Loucy (cell line): ENCODE results near the gene HAUS8.

ENCODE experiments used
- H2AFZ ChIP-seq: fragments of 200-600 bp; sonication (generic); 2 replicates; pipeline ENCODE4 v1.6.0; 2016; ENCODE audit warnings: antibody characterized with exemption, mild to moderate bottlenecking, low read length, moderate library complexity
- H3F3A ChIP-seq: fragments of 200-600 bp; 2 replicates; pipeline ENCODE4 v1.6.0; 2016; ENCODE audit warnings: antibody characterized with exemption, low read depth, mild to moderate bottlenecking
- H3K27me3 ChIP-seq: fragments of 200-600 bp; sonication (generic); 2 replicates; pipeline ENCODE4 v1.6.1; 2014; ENCODE audit warnings: low read length, mild to moderate bottlenecking; ENCODE audit not compliant: insufficient read depth, poor library complexity, severe bottlenecking
- H3K36me3 ChIP-seq: fragments of 200-600 bp; sonication (generic); 2 replicates; pipeline ENCODE4 v1.6.1; 2016; ENCODE audit warnings: low read length; ENCODE audit not compliant: insufficient read depth
- H3K4me1 ChIP-seq: fragments of 200-600 bp; sonication (generic); 2 replicates; pipeline ENCODE4 v1.5.1; 2014; ENCODE audit warnings: low read length, mild to moderate bottlenecking; ENCODE audit not compliant: insufficient read depth, poor library complexity, severe bottlenecking
- H3K4me2 ChIP-seq: fragments of 200-600 bp; sonication (generic); 2 replicates; pipeline ENCODE4 v1.6.0; 2014; ENCODE audit warnings: antibody characterized with exemption, low read length, low read depth, mild to moderate bottlenecking; ENCODE audit not compliant: poor library complexity, severe bottlenecking
- H3K4me3 ChIP-seq: fragments of 200-600 bp; sonication (generic); 2 replicates; pipeline ENCODE4 v1.5.1; 2014; ENCODE audit warnings: low read length, mild to moderate bottlenecking, mixed read lengths; ENCODE audit not compliant: poor library complexity, severe bottlenecking
- H3K79me2 ChIP-seq: fragments of 200-600 bp; sonication (generic); 2 replicates; pipeline ENCODE4 v1.6.1; 2014; ENCODE audit warnings: low read length; ENCODE audit not compliant: insufficient read depth
- H3K9ac ChIP-seq: fragments of 200-600 bp; sonication (generic); 2 replicates; pipeline ENCODE4 v1.6.0; 2014; ENCODE audit warnings: mild to moderate bottlenecking, low read depth, low read length, moderate library complexity; ENCODE audit not compliant: poor library complexity, severe bottlenecking
- H3K9me2 ChIP-seq: fragments of 200-600 bp; sonication (generic); replicated peaks from 2 replicates; pipeline ENCODE4 v1.6.1; 2016; ENCODE audit warnings: low read depth, low read length, mixed read lengths
- H3K9me3 ChIP-seq: fragments of 200-600 bp; sonication (generic); 2 replicates; pipeline ENCODE4 v1.6.1; 2014; ENCODE audit warnings: mild to moderate bottlenecking, antibody characterized with exemption, low read length, low read depth; ENCODE audit not compliant: insufficient read depth
- H4K20me1 ChIP-seq: fragments of 200-600 bp; sonication (generic); 2 replicates; pipeline ENCODE4 v1.6.0; 2014; ENCODE audit warnings: antibody characterized with exemption, low read length, mild to moderate bottlenecking; ENCODE audit not compliant: insufficient read depth, poor library complexity, severe bottlenecking
- CTCF ChIP-seq: fragments of 200-600 bp; sonication (generic); conservative IDR thresholded peaks from 2 replicates; pipeline ENCODE4 v1.5.1; 2014; ENCODE audit warnings: mild to moderate bottlenecking, antibody characterized with exemption, low read length
- EZH2phosphoT487 ChIP-seq: fragments of 200-600 bp; IDR thresholded peaks from 2 replicates; pipeline ENCODE4 v1.6.1; 2018; ENCODE audit warnings: antibody characterized with exemption, mild to moderate bottlenecking, moderate library complexity, borderline replicate concordance

HAUS8 gene

DNA sequence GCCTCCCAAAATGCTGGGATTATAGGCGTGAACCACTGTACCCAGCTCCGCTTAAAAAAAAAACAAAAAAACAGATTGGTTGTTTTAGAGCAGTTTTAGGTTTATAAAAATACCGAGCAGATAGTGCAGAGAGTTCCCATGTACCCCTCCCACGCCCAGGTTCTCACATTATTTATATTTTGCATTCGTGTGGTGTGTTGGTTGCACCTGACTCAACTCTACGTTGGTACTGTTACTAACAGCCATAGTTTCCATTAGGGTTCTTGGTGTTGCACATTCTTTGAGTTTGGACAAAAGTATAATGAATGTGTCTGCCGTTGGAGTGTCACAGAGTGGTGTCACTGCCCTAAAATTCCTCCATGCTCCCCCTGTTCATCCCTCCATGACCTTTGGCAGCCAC lies 29.4 kb upstream of the HAUS8 start:
- H3K79me2 ChIP-seq, result peaks cover 64% of the 10 kb centered on the region; the same call in 1 of the 2 replicates
- 0 out of 2 replicates have a peak, but pooled peaks cover 3% of the 10 kb centered on the region for H3K9me3 ChIP-seq
- no peak for TF ChIP-seq EZH2phosphoT487
- no peak for TF ChIP-seq CTCF
- H4K20me1 ChIP-seq, result peaks cover 17% of the 10 kb centered on the region
- H3K4me3 ChIP-seq, result no peak overlapping the region
- H3K9me2 ChIP-seq, result no peaks in the 10 kb centered on the region
- peaks cover 58% of the 10 kb centered on the region for H3K36me3 ChIP-seq
- H2AFZ ChIP-seq, result no peak overlapping the region
- H3K4me2 ChIP-seq, result no peak overlapping the region
- H3K4me1 ChIP-seq, result no peaks in the 10 kb centered on the region
- H3K27me3 ChIP-seq, result no peaks in the 10 kb centered on the region
- no peak overlapping the region for H3K9ac ChIP-seq
- H3F3A ChIP-seq, result no peaks in the 10 kb centered on the region

DNA sequence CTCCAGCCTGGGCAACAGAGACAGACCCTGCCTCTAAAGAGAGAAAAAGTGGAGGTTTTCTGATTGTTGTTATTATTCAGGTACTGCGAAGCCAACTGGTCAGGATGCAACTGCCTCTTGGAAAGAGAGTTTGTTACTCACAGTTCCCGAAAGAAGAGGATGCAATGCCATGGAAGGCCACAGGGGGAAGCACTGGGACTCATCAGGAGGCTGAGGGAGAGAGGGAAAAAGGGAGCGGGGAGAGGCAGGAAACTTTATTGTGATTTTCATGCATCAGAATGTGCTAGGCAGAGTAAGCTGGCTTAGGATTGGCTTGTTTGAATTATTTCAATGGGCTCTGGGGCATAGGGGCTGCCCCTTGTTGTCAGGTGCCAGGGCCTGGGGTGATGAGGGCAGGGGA lies 27.9 kb upstream of the HAUS8 start:
- peaks cover 73% of the 10 kb centered on the region; the same call in 1 of the 2 replicates for H3K79me2 ChIP-seq
- H3K9ac ChIP-seq, result no peak overlapping the region
- peaks cover 59% of the 10 kb centered on the region for H3K36me3 ChIP-seq
- H3K4me1 ChIP-seq, result no peaks in the 10 kb centered on the region
- 0 out of 2 replicates have a peak, but pooled peaks cover 3% of the 10 kb centered on the region for H3K9me3 ChIP-seq
- H3F3A ChIP-seq, result no peaks in the 10 kb centered on the region
- H2AFZ ChIP-seq, result no peak overlapping the region
- TF ChIP-seq CTCF, result peak; percentile 64
- TF ChIP-seq EZH2phosphoT487, result no peak
- no peak overlapping the region for H3K4me3 ChIP-seq
- peaks cover 17% of the 10 kb centered on the region for H4K20me1 ChIP-seq
- no peak overlapping the region for H3K4me2 ChIP-seq
- no peaks in the 10 kb centered on the region for H3K9me2 ChIP-seq
- no peaks in the 10 kb centered on the region for H3K27me3 ChIP-seq

GRCh38 chr19:17101686-17102628 lies 26.7 kb upstream of the HAUS8 start:
- no peak overlapping the region for H3K4me3 ChIP-seq
- no peak overlapping the region for H3K4me2 ChIP-seq
- no peaks in the 10 kb centered on the region for H3K9me2 ChIP-seq
- H3K9me3 ChIP-seq, result 0 out of 2 replicates have a peak, but pooled peaks cover 3% of the 10 kb centered on the region
- H3K4me1 ChIP-seq, result no peaks in the 10 kb centered on the region
- TF ChIP-seq EZH2phosphoT487, result no peak
- no peak for TF ChIP-seq CTCF
- H4K20me1 ChIP-seq, result peaks cover 26% of the 10 kb centered on the region
- H2AFZ ChIP-seq, result no peak overlapping the region
- no peaks in the 10 kb centered on the region for H3K27me3 ChIP-seq
- H3K79me2 ChIP-seq, result peaks cover 78% of the 10 kb centered on the region; the same call in 1 of the 2 replicates
- H3K9ac ChIP-seq, result no peak overlapping the region
- H3F3A ChIP-seq, result no peaks in the 10 kb centered on the region
- H3K36me3 ChIP-seq, result peaks cover 61% of the 10 kb centered on the region
